HepG2 (cell line): ENCODE measurements around the gene KCNJ6. TPM values are rescaled to one million over a fixed set of nuclear protein-coding genes. Genes with fewer than 3 reads are reported as not detected.

Experiments
- ATAC-seq: fragments of 200-7000 bp; cut with Tn5 transposase; 3 replicates; pipeline ENCODE4 v1.9.1; 2020; ENCODE audit warnings: mild to moderate bottlenecking, moderate library complexity
- BruUV-seq: library from RNA; stranded (reverse); fragments of 400-500 nt; replicated peaks from 2 replicates; lab custom pipeline; 2021; lab: Mats Ljungman, UMichigan
- CTCF ChIA-PET: fragments of 300-600 bp; formaldehyde crosslinking; extraction: SDS; loops from one replicate; lab custom pipeline; 2021; ENCODE audit warnings: low total read pairs, inconsistent platforms, low intra/inter-chr PET ratio; lab: Yijun Ruan, JAX
- POLR2A ChIA-PET: fragments of 350-600 bp; sonication (Branson Sonifier 250); formaldehyde crosslinking; loops from one replicate; lab custom pipeline; 2020; ENCODE audit warnings: antibody characterized with exemption, inconsistent platforms; lab: Yijun Ruan, JAX
- DNase-seq: peaks from one replicate; pipeline ENCODE4 v3.0.0-alpha.2; 2015; ENCODE audit warnings: low spot score
- FAIRE-seq: peaks from 3 replicates; lab custom pipeline; 2011; peaks lifted over from hg19 to GRCh38; lab: Jason Lieb, UNC
- H2AFZ ChIP-seq: one replicate; pipeline ENCODE4 v1.6.1; 2011; ENCODE audit warnings: low read length, inconsistent platforms
- H3K27ac ChIP-seq: fragments of 300-600 bp; 3 replicates; pipeline ENCODE4 v1.8.0; 2011; ENCODE audit warnings: mixed run types, mild to moderate bottlenecking, mixed read lengths, low read length, inconsistent platforms; ENCODE audit not compliant: insufficient read depth; ENCODE audit errors: extremely low read length
- H3K27me3 ChIP-seq, 2 experiments: fragments of 200-600 bp in 1 of 2; 2 replicates in 1 of 2; 3 replicates in 1 of 2; pipeline versions ENCODE4 v1.6.0 to v1.8.0; 2011; ENCODE audit warnings: low read length in 2 of 2, mild to moderate bottlenecking in 2 of 2, moderate library complexity in 2 of 2, inconsistent platforms in 1 of 2; ENCODE audit not compliant: insufficient read depth in 2 of 2, control insufficient read depth in 1 of 2
- H3K36me3 ChIP-seq, 2 experiments: fragments of 200-600 bp in 1 of 2; replicated peaks in 1 of 2; 2 replicates in 1 of 2; 3 replicates in 1 of 2; pipeline versions ENCODE4 v1.5.1 to v1.8.0; 2011; ENCODE audit warnings: low read length in 2 of 2, inconsistent platforms in 1 of 2; ENCODE audit not compliant: insufficient read depth in 2 of 2, control insufficient read depth in 1 of 2
- H3K4me1 ChIP-seq: 2 replicates; pipeline ENCODE4 v1.5.1; 2012; ENCODE audit warnings: low read length, inconsistent platforms; ENCODE audit not compliant: insufficient read depth
- H3K4me2 ChIP-seq: 2 replicates; pipeline ENCODE4 v1.6.0; 2011; ENCODE audit warnings: low read depth, low read length, inconsistent platforms
- H3K4me3 ChIP-seq, 3 experiments: fragments of 200-600 bp in 1 of 3; sonication (generic), shearing (Covaris generic) in 1 of 3; replicated peaks in 1 of 3; 2 replicates each; pipeline ENCODE4 v1.5.1; 2011 to 2016; ENCODE audit warnings: low read length in 3 of 3, inconsistent platforms in 2 of 3, low read depth in 2 of 3, mild to moderate bottlenecking in 2 of 3, control low read depth in 1 of 3, mixed read lengths in 1 of 3; ENCODE audit not compliant: insufficient read depth in 1 of 3
- H3K79me2 ChIP-seq: one replicate; pipeline ENCODE4 v1.6.1; 2011; ENCODE audit warnings: low read length, inconsistent platforms; ENCODE audit not compliant: insufficient read depth
- H3K9ac ChIP-seq: 2 replicates; pipeline ENCODE4 v1.6.0; 2011; ENCODE audit warnings: mild to moderate bottlenecking, low read depth, low read length, inconsistent platforms; ENCODE audit not compliant: insufficient read depth
- H3K9me3 ChIP-seq: 2 replicates; pipeline ENCODE4 v1.5.1; 2012; ENCODE audit warnings: mild to moderate bottlenecking, low read length
- H4K20me1 ChIP-seq: 2 replicates; pipeline ENCODE4 v1.6.0; 2011; ENCODE audit warnings: inconsistent platforms, mild to moderate bottlenecking, low read length, moderate library complexity; ENCODE audit not compliant: insufficient read depth
- CBX2 ChIP-seq, 2 experiments: fragments of 200-600 bp in 1 of 2; sonication (generic); formaldehyde crosslinking in 1 of 2; IDR thresholded peaks; 2 replicates each; pipeline versions ENCODE4 v1.7.0 to v1.8.1; 2018 to 2022; ENCODE audit warnings: low read depth in 2 of 2, low read length in 1 of 2, mild to moderate bottlenecking in 1 of 2, missing genetic modification reagents in 1 of 2
- FOSL2 ChIP-seq: sonication (generic); formaldehyde crosslinking; IDR thresholded peaks from 2 replicates; pipeline ENCODE4 v1.4.0; 2020; ENCODE audit warnings: missing genetic modification reagents
- WGBS: methylation state at CpG from one replicate; pipeline ENCODE4 v1.1.6; 2017; ENCODE audit warnings: low lambda C conversion rate; 5-methylcytosine and 5-hydroxymethylcytosine counted together
- in situ Hi-C: cut with HindIII; loops from 2 replicates; pipeline ENCODE4 v1.10.0; 2017; ENCODE audit warnings: low pct_unique_long_range_greater_than_20kb; ENCODE audit not compliant: extremely low pct_ligation_motif_present
- intact Hi-C: fragments of 100-400 bp; cut with micrococcal nuclease; formaldehyde crosslinking; loops from one replicate; pipeline ENCODE4 v1.10.0; 2022; ENCODE audit not compliant: unreplicated experiment
- polyA plus RNA-seq, 8 experiments: library from polyadenylated mRNA; depleted of rRNA in 3 of 8; stranded (reverse) in 7 of 8; unstranded in 1 of 8; fragments of >200 nt; fragmentation: Illumina TruSeq in 4 of 8; extraction: Trizol in 4 of 8; gene quantifications; 2 replicates each; pipeline versions ENCODE4 v1.2.1 to v1.2.3, GENCODE V29; 2011 to 2016; ENCODE audit warnings: low read depth in 4 of 8, missing spikeins in 1 of 8, mixed read lengths in 1 of 8; ENCODE audit not compliant: insufficient read depth in 1 of 8
- total RNA-seq, 5 experiments: library from RNA; depleted of rRNA; stranded (reverse); fragments of >200 nt; fragmentation: Illumina TruSeq; extraction: Trizol; gene quantifications; 2 replicates each; pipeline ENCODE4 v1.2.3, GENCODE V29; 2016; ENCODE audit warnings: low read depth in 1 of 5
- TF ChIP-seq, protein P1 (sequence below): sonication (generic); formaldehyde crosslinking; IDR thresholded peaks from 2 replicates; pipeline ENCODE4 v1.8.0; 2022; ENCODE audit warnings: mild to moderate bottlenecking, missing genetic modification reagents; ENCODE audit not compliant: insufficient replicate concordance
- TF ChIP-seq, protein P2 (sequence below): sonication (generic); formaldehyde crosslinking; IDR thresholded peaks from 2 replicates; pipeline ENCODE4 v1.5.1; 2020; ENCODE audit warnings: missing genetic modification reagents, mild to moderate bottlenecking, borderline replicate concordance

Gene KCNJ6
- total and polyA plus RNA-seq, 2 of the 13 experiments (the other 11 are each of a cell fraction or from before 2014, with no cell fraction given), result not detected

DNA sequence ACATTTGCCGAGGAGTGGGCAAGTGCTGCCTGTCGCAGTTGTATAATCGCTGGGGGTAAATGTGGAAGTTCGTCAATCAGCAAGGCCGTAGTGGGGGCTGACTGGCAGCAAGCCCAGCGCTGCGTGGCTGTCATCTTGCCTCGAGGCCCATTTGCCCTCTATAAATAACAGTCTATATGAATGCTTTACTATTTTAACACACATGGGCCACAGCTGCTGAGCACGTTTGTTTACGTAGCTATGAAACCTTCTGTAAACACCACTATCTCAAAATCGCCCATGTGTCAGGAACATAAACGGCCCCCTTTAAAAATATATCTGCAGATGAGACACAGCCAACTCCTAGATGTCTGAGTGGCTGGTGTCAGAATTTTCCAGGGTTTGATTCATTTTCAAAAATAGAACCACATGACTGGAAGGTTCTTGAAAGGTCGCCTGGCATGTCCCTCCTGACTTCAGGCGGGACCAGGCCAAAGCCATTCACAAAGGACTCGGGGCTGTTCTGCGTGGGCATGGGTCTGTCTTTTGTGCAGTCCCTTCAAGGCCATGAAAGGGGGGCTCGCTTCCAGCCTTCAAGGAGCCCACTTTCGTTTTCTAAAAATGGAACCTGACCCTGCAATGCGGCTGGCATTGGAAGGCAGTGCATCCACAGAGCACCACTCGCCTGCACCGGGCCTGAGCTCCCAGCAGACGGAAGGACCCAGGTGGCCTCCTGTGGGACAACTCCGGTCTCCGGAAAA is 205.5 kb downstream of the KCNJ6 start:
- Histone ChIP-seq H3K4me2 (no peak overlapping the region), H4K20me1 (no peaks in the 10 kb centered on the region), H3K27ac (no peak overlapping the region), H3K36me3 (no peaks in the 10 kb centered on the region), H3K79me2 (no peaks in the 10 kb centered on the region), H3K4me3 (no peak overlapping the region), H3K9ac (no peak overlapping the region), H3K27me3 (no peaks in the 10 kb centered on the region), H3K4me1 (peaks cover 7% of the 10 kb centered on the region; the same call in 1 of the 2 replicates), H3K9me3 (no peaks in the 10 kb centered on the region), H2AFZ (no peak overlapping the region)
- no TSS peak for BruUV-seq
- whole genome bisulfite sequencing, result 42% methylated on average over 19 of the region's 24 CpGs
- DNase-seq (peak; percentile 4), FAIRE-seq (no peak), ATAC-seq (no peak)
- in situ Hi-C loops, result loop anchor here (5.0 to 25.0 kb wide), 2 partner anchors 422 to 652 kb away; no protein-coding TSS in a partner anchor
- intact Hi-C loops, result no loop called here
- POLR2A ChIA-PET, result no interaction called here
- TF ChIP-seq, protein P1, sequence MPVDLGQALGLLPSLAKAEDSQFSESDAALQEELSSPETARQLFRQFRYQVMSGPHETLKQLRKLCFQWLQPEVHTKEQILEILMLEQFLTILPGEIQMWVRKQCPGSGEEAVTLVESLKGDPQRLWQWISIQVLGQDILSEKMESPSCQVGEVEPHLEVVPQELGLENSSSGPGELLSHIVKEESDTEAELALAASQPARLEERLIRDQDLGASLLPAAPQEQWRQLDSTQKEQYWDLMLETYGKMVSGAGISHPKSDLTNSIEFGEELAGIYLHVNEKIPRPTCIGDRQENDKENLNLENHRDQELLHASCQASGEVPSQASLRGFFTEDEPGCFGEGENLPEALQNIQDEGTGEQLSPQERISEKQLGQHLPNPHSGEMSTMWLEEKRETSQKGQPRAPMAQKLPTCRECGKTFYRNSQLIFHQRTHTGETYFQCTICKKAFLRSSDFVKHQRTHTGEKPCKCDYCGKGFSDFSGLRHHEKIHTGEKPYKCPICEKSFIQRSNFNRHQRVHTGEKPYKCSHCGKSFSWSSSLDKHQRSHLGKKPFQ (CRISPR knock-in tag), result no peak
- TF ChIP-seq CBX2 (IDR thresholded peaks at IDR 0.05; ENCODE audit: low read depth, low read length) (no peak), CBX2 (CRISPR knock-in tag; IDR thresholded peaks at IDR 0.05; ENCODE audit: low read depth) (no peak), FOSL2 (CRISPR knock-in tag) (no peak)
- TF ChIP-seq, protein P2, sequence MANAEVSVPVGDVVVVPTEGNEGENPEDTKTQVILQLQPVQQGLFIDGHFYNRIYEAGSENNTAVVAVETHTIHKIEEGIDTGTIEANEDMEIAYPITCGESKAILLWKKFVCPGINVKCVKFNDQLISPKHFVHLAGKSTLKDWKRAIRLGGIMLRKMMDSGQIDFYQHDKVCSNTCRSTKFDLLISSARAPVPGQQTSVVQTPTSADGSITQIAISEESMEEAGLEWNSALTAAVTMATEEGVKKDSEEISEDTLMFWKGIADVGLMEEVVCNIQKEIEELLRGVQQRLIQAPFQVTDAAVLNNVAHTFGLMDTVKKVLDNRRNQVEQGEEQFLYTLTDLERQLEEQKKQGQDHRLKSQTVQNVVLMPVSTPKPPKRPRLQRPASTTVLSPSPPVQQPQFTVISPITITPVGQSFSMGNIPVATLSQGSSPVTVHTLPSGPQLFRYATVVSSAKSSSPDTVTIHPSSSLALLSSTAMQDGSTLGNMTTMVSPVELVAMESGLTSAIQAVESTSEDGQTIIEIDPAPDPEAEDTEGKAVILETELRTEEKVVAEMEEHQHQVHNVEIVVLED (CRISPR knock-in tag), result no peak
- CTCF ChIA-PET, result interaction anchor here (1.9 kb wide), 1 partner anchor 416 kb away, joined by 10 read pairs; no protein-coding TSS in a partner anchor
